Heart left ventricle (tissue), 13 donors: Measurements from ENCODE around the gene INPP4B.

Experiments used
- POLR2A ChIP-seq, 2 donors: fragments of 450-650 bp; IDR thresholded peaks; one replicate each; pipeline ENCODE4 v1.6.1; 2017; ENCODE audit warnings: antibody characterized with exemption in 2 of 2, mild to moderate bottlenecking in 2 of 2, moderate library complexity in 2 of 2
- TF ChIP-seq, protein P1 (sequence below), 12 donors: fragments of 200-600 bp; sonication (generic) in 4 of 12; IDR thresholded peaks; one replicate each; pipeline versions ENCODE4 v1.5.0 to v1.8.0; 2018 to 2022; ENCODE audit warnings: antibody characterized with exemption in 12 of 12, mild to moderate bottlenecking in 5 of 12
- donor health status: ischemic (EF 13 %, LVEDD 7.1; RV severe dilation, severe dysfunction).
- donor health status: DM: no; HTN: yes; CAD: no.
- donor health status: DM: no; HTN: no; CAD: no.
- donor health status: ischemic (EF 25% LVEDD 6.9; RV normal size, moderate dysfunction).
- donor health status: ischemic (EF 25% LVEDD 5.7; RV mildly dilated, moderate dysfunction).
- donor health status: ischemic (EF 35%, LVEDD 5.7; RV mildly dilated, moderate dysfunction).
- donor health status: nonischemic (EF 11% LVEDD 7.7; RV severe dilation, severe dysfunction).
- donor health status: DM: yes; HTN: yes; CAD: no.
- donor health status: PGD.
- donor health status: ischemic (EF 29% LVEDD 5.4; RV normal size, mild dysfunction).
- donor health status: nonischemic (EF 23%, LVEDD 6.1; RV moderate dilation, normal function).

DNA sequence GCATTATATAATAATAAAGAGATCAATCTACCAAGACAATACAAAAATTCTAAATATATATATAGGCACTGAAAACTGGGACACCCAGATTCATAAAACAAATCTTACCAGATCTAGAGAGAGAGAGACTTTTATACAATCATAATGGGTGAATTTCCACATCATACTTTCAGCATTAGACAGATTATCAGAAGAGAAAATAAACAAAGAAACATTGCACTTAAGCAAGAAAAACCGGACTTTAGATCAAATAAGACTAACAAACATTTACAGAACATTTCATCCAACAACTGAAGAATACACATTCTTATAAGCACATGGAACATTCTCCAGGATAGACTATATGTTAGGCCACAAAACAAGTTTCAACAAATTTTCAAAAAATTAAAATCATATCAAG is 245.1 kb downstream of the INPP4B start:
- TF ChIP-seq POLR2A (IDR thresholded peaks at IDR 0.05): no peak
- TF ChIP-seq, protein P1, sequence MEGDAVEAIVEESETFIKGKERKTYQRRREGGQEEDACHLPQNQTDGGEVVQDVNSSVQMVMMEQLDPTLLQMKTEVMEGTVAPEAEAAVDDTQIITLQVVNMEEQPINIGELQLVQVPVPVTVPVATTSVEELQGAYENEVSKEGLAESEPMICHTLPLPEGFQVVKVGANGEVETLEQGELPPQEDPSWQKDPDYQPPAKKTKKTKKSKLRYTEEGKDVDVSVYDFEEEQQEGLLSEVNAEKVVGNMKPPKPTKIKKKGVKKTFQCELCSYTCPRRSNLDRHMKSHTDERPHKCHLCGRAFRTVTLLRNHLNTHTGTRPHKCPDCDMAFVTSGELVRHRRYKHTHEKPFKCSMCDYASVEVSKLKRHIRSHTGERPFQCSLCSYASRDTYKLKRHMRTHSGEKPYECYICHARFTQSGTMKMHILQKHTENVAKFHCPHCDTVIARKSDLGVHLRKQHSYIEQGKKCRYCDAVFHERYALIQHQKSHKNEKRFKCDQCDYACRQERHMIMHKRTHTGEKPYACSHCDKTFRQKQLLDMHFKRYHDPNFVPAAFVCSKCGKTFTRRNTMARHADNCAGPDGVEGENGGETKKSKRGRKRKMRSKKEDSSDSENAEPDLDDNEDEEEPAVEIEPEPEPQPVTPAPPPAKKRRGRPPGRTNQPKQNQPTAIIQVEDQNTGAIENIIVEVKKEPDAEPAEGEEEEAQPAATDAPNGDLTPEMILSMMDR (IDR thresholded peaks at IDR 0.05): no peak
